ENCODE data around the gene TP53I11. TPM values are rescaled to one million over a fixed set of nuclear protein-coding genes. Genes with fewer than 3 reads are reported as not detected.

The TP53I11 gene
- total RNA-seq, 4 donors from 2014 or later: 58.0 to 91.5 (median 70.6) TPM

DNA sequence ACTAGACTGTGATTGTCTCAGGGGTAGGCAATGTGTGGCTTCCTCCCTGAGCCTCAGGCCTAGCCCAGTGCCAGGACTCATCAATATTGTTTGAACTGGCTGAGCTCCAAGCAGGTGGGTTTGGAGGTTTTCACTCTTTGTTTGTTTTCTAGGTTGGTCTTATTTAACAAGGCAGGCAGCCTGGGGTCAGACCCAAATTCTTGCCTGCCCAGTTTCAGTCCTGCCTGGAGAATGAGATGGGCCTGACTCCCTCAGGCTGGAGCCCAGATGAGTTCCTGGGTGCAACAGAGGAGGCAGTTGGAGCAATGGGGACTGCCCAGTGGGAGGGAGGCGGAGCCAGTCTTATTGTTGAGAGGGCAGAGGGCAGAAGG lies 28.3 kb upstream of the TP53I11 start:
- Histone ChIP-seq H3K9me3 (no peaks in the 10 kb centered on the region), H3K36me3 (no peaks in the 10 kb centered on the region), H3K27ac (peak overlapping the region; percentile 57), H3K4me1 (peaks cover 32% of the 10 kb centered on the region), H3K27me3 (no peaks in the 10 kb centered on the region), H3K4me3 (no peak overlapping the region)
- DNase-seq (ENCODE audit: low spot score in 2 of 2): no peak
- TF ChIP-seq, protein P1, sequence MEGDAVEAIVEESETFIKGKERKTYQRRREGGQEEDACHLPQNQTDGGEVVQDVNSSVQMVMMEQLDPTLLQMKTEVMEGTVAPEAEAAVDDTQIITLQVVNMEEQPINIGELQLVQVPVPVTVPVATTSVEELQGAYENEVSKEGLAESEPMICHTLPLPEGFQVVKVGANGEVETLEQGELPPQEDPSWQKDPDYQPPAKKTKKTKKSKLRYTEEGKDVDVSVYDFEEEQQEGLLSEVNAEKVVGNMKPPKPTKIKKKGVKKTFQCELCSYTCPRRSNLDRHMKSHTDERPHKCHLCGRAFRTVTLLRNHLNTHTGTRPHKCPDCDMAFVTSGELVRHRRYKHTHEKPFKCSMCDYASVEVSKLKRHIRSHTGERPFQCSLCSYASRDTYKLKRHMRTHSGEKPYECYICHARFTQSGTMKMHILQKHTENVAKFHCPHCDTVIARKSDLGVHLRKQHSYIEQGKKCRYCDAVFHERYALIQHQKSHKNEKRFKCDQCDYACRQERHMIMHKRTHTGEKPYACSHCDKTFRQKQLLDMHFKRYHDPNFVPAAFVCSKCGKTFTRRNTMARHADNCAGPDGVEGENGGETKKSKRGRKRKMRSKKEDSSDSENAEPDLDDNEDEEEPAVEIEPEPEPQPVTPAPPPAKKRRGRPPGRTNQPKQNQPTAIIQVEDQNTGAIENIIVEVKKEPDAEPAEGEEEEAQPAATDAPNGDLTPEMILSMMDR (IDR thresholded peaks at IDR 0.05): no peak
- no peak for TF ChIP-seq EP300 (IDR thresholded peaks at IDR 0.05)
- TF ChIP-seq POLR2AphosphoS5 (IDR thresholded peaks at IDR 0.05): no peak
- TF ChIP-seq POLR2A (IDR thresholded peaks at IDR 0.05): no peak
- WGBS: 63% methylated on average over 1 of the region's 1 CpG

- WGBS: 46% methylated on average over 3 of the region's 3 CpGs
- H3K9me3 ChIP-seq: no peaks in the 10 kb centered on the region
- H3K4me1 ChIP-seq: peaks cover 32% of the 10 kb centered on the region
- no peak overlapping the region for H3K27ac ChIP-seq
- DNase-seq (ENCODE audit: low spot score in 2 of 2): no peak
- no peaks in the 10 kb centered on the region for H3K36me3 ChIP-seq
- no peak overlapping the region for H3K4me3 ChIP-seq
- TF ChIP-seq POLR2AphosphoS5 (IDR thresholded peaks at IDR 0.05) (no peak), EP300 (IDR thresholded peaks at IDR 0.05) (no peak), POLR2A (IDR thresholded peaks at IDR 0.05) (no peak)
- TF ChIP-seq, protein P1 (IDR thresholded peaks at IDR 0.05): no peak
- no peaks in the 10 kb centered on the region for H3K27me3 ChIP-seq
Observed at GRCh38 chr11:44978274-44978960, 27.7 kb upstream of the TP53I11 start.

DNA sequence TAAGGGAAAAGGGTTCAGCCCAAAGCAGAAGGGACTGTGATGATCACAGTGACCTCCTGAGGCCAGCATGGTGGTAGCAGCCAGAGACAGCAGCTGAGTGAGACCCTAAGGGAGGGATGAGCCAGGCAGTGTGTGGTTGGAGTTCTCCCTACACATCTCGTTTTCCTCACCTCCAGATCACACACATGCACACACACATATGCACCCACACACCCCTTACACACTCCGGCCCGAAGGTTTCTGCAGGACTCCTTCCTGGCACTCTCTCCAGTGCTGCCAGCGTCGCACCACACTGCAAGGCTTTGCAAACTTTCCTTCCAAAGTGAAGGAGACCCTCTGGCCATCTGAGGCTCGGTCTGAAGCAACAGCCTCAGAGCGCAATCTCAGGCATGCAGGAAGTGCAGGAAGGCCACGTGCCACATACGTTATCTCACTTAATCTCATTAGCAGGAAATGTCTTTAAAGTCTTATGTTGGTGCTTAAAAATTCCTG lies 26.9 kb upstream of the TP53I11 start:
- no peaks in the 10 kb centered on the region for H3K27me3 ChIP-seq
- DNase-seq (ENCODE audit: low spot score in 2 of 2): no peak
- no peaks in the 10 kb centered on the region for H3K36me3 ChIP-seq
- no peak overlapping the region for H3K4me3 ChIP-seq
- no peaks in the 10 kb centered on the region for H3K9me3 ChIP-seq
- 30% methylated on average over 9 of the region's 9 CpGs for WGBS
- H3K4me1 ChIP-seq: peaks cover 32% of the 10 kb centered on the region
- TF ChIP-seq, protein P1 (IDR thresholded peaks at IDR 0.05): no peak
- no peak for TF ChIP-seq POLR2AphosphoS5 (IDR thresholded peaks at IDR 0.05)
- no peak overlapping the region for H3K27ac ChIP-seq

- Histone ChIP-seq H3K4me1 (peaks cover 32% of the 10 kb centered on the region), H3K27me3 (no peaks in the 10 kb centered on the region), H3K36me3 (no peaks in the 10 kb centered on the region), H3K4me3 (no peak overlapping the region), H3K9me3 (no peaks in the 10 kb centered on the region), H3K27ac (no peak overlapping the region)
- TF ChIP-seq POLR2AphosphoS5 (IDR thresholded peaks at IDR 0.05) (no peak), EP300 (IDR thresholded peaks at IDR 0.05) (no peak), POLR2A (IDR thresholded peaks at IDR 0.05) (no peak)
- TF ChIP-seq, protein P1 (IDR thresholded peaks at IDR 0.05): no peak
- no peak for DNase-seq (ENCODE audit: low spot score in 2 of 2)
- 91% methylated on average over 5 of the region's 5 CpGs for WGBS
Observed at GRCh38 chr11:44976576-44976975, 25.9 kb upstream of the TP53I11 start.

DNA sequence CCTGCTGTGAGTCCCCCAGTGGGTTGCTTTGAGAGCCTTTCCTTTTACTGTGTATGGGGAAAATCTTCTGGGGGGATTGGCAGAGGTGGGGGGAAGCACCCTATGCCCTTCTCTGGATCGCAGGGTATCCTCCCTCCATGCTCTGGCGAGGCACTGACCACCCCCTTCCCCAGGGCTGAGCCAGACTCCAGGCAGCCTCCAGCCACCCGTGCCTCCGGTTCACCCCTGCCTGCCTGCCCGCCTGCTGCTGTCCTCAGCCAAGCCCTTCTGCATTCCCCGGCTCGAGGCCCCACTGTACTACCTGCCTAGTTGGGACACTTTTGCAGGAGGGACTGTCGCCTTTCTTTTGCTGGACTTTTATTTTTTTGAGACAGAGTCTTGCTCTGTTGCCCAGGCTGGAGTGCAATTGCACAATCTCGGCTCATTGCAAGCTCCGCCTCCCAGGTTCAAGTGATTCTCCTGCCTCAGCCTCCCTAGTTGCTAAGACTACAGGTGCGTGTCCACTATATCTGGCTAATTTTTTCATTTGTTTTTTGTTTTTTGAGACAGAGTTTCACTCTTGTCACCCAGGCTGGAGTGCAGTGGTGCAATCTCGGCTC lies 23.8 kb upstream of the TP53I11 start:
- no peaks in the 10 kb centered on the region for H3K9me3 ChIP-seq
- no peaks in the 10 kb centered on the region for H3K27me3 ChIP-seq
- no peak for DNase-seq (ENCODE audit: low spot score in 2 of 2)
- H3K27ac ChIP-seq: no peak overlapping the region
- TF ChIP-seq POLR2A (IDR thresholded peaks at IDR 0.05): no peak
- TF ChIP-seq EP300 (IDR thresholded peaks at IDR 0.05): no peak
- TF ChIP-seq, protein P1 (IDR thresholded peaks at IDR 0.05): no peak
- TF ChIP-seq POLR2AphosphoS5 (IDR thresholded peaks at IDR 0.05): no peak
- no peak overlapping the region for H3K4me3 ChIP-seq
- no peaks in the 10 kb centered on the region for H3K36me3 ChIP-seq
- H3K4me1 ChIP-seq: peaks cover 22% of the 10 kb centered on the region
- 86% methylated on average over 12 of the region's 12 CpGs for WGBS

Measured in suprapubic skin (tissue), 4 donors.